MCF 10A (cell line): ENCODE measurements around the gene MTA2. TPM values are rescaled to one million over a fixed set of nuclear protein-coding genes. Genes with fewer than 3 reads are reported as not detected.
A peak's percentile ranks its signal among the peaks of the same experiment; 100 is the strongest.

Experiments used
- BruUV-seq: library from RNA; stranded (reverse); fragments of 400-500 nt; replicated peaks from 2 replicates; lab custom pipeline; 2021; lab: Mats Ljungman, UMichigan
- CTCF ChIA-PET: fragments of 300-600 bp; sonication (Branson Sonifier 250); formaldehyde crosslinking; extraction: SDS; loops from one replicate; lab custom pipeline; 2021; ENCODE audit warnings: antibody characterized with exemption, inconsistent platforms; lab: Yijun Ruan, JAX
- POLR2A ChIA-PET: fragments of 300-600, 350-650 bp; sonication (Branson Sonifier 250); formaldehyde crosslinking; extraction: SDS; loops from one replicate; lab custom pipeline; 2020; ENCODE audit warnings: antibody characterized with exemption, inconsistent platforms; lab: Yijun Ruan, JAX
- DNase-seq: peaks from one replicate; pipeline ENCODE4 v3.0.0-alpha.2; 2018; ENCODE audit not compliant: unreplicated experiment
- H3K27ac Mint-ChIP-seq: one replicate; pipeline ENCODE4 v1.8.0; 2022; ENCODE audit warnings: mild to moderate bottlenecking, low read depth, mixed read lengths; ENCODE audit not compliant: unreplicated experiment
- H3K27me3 Mint-ChIP-seq: one replicate; pipeline ENCODE4 v1.8.0; 2022; ENCODE audit warnings: mixed read lengths; ENCODE audit not compliant: insufficient read depth, unreplicated experiment
- H3K36me3 Mint-ChIP-seq: one replicate; pipeline ENCODE4 v1.8.0; 2022; ENCODE audit warnings: mild to moderate bottlenecking, moderate library complexity, mixed read lengths; ENCODE audit not compliant: insufficient read depth, unreplicated experiment
- H3K4me1 Mint-ChIP-seq: one replicate; pipeline ENCODE4 v1.8.0; 2022; ENCODE audit warnings: mixed read lengths; ENCODE audit not compliant: insufficient read depth, unreplicated experiment
- H3K4me3 Mint-ChIP-seq: one replicate; pipeline ENCODE4 v1.8.0; 2022; ENCODE audit warnings: mild to moderate bottlenecking, moderate library complexity, mixed read lengths; ENCODE audit not compliant: unreplicated experiment
- H3K9me3 Mint-ChIP-seq: one replicate; pipeline ENCODE4 v1.8.0; 2022; ENCODE audit warnings: mixed read lengths; ENCODE audit not compliant: unreplicated experiment
- CTCF ChIP-seq: fragments of 200-600 bp; IDR thresholded peaks from one replicate; pipeline ENCODE4 v1.8.0; 2022; ENCODE audit warnings: antibody characterized with exemption, mild to moderate bottlenecking; ENCODE audit not compliant: unreplicated experiment
- intact Hi-C: fragments of 100-400 bp; cut with micrococcal nuclease; formaldehyde crosslinking; loops from 2 replicates; pipeline ENCODE4 v1.14.1; 2022
- total RNA-seq: library from RNA; stranded (reverse); gene quantifications from 2 replicates; pipeline ENCODE4 v1.2.3, GENCODE V29; 2022

Gene MTA2
- total RNA-seq, 1 experiment from 2014 or later: 176 TPM

- intact Hi-C loops: loop anchor here (5.0 kb wide), 1 partner anchor 34 kb away; the partner anchor contains the start of genes EML3 and ROM1
- peak; percentile 99 for DNase-seq
- TSS peak; percentile 48 for BruUV-seq
- ChIA-PET POLR2A (interaction anchor here (0.6 to 7.1 kb wide), 28 partner anchors 8 to 667 kb away, joined by 3 to 98 read pairs (median 4); partner anchors contain the start of genes AHNAK, B3GAT3, C11orf98 and CSKMT), CTCF (interaction anchor here (0.9 to 1.5 kb wide), 3 partner anchors 9 to 252 kb away, joined by 3 to 8 read pairs (median 3); no protein-coding TSS in a partner anchor)
- Mint-ChIP-seq H3K36me3 (peaks cover 51% of the 10 kb centered on the region), H3K9me3 (no peaks in the 10 kb centered on the region), H3K4me1 (no peaks in the 10 kb centered on the region), H3K27ac (peak within 1 kb of the TSS; percentile 92), H3K4me3 (peak within 1 kb of the TSS; percentile 95), H3K27me3 (no peaks in the 10 kb centered on the region)
- no peak for TF ChIP-seq CTCF
Observed at GRCh38 chr11:62645946-62646824, 44.5 kb upstream of the MTA2 start, which contains the start of gene GANAB. GANAB (minus strand) TSS chr11:62646613; CDS start chr11:62646599, 14 bp downstream.

GRCh38 chr11:62645671-62645945, 43.9 kb upstream of the MTA2 start:
- H3K27ac Mint-ChIP-seq: peak overlapping the region; percentile 92
- TF ChIP-seq CTCF: no peak
- H3K9me3 Mint-ChIP-seq: no peaks in the 10 kb centered on the region
- ChIA-PET CTCF (interaction anchor here (1.0 to 1.5 kb wide), 2 partner anchors 45 to 251 kb away, joined by 3 to 8 read pairs; no protein-coding TSS in a partner anchor), POLR2A (interaction anchor here (0.6 to 7.1 kb wide), 21 partner anchors 10 to 236 kb away, joined by 3 to 98 read pairs (median 8); partner anchors contain the start of genes AHNAK, B3GAT3, C11orf98 and CSKMT)
- intact Hi-C loops: loop anchor here (5.0 kb wide), 1 partner anchor 33 kb away; the partner anchor contains the start of genes EML3 and ROM1
- no TSS peak for BruUV-seq
- peaks cover 46% of the 10 kb centered on the region for H3K36me3 Mint-ChIP-seq
- H3K4me1 Mint-ChIP-seq: no peaks in the 10 kb centered on the region
- DNase-seq: peak; percentile 5
- H3K4me3 Mint-ChIP-seq: peak overlapping the region; percentile 95
- H3K27me3 Mint-ChIP-seq: no peaks in the 10 kb centered on the region

GRCh38 chr11:62644220-62644619, 42.6 kb upstream of the MTA2 start:
- Mint-ChIP-seq H3K4me1 (no peaks in the 10 kb centered on the region), H3K27me3 (no peaks in the 10 kb centered on the region), H3K4me3 (peak overlapping the region; percentile 95), H3K36me3 (peaks cover 48% of the 10 kb centered on the region), H3K9me3 (no peaks in the 10 kb centered on the region), H3K27ac (no peak overlapping the region)
- no TSS peak for BruUV-seq
- CTCF ChIA-PET: interaction anchor here (0.6 to 1.0 kb wide), 4 partner anchors 14 to 54 kb away, joined by 3 to 4 read pairs (median 3); no protein-coding TSS in a partner anchor
- intact Hi-C loops: no loop called here
- POLR2A ChIA-PET: interaction anchor here (0.6 to 6.5 kb wide), 12 partner anchors 9 to 1768 kb away, joined by 3 to 95 read pairs (median 4); partner anchors contain the start of genes B3GAT3, HNRNPUL2, INTS5 and LBHD1
- TF ChIP-seq CTCF: no peak
- no peak for DNase-seq

GRCh38 chr11:62632492-62632891, 30.8 kb upstream of the MTA2 start:
- no TSS peak for BruUV-seq
- H3K4me1 Mint-ChIP-seq: no peaks in the 10 kb centered on the region
- intact Hi-C loops: no loop called here
- POLR2A ChIA-PET: interaction anchor here (1.5 kb wide), 1 partner anchor 33 kb away, joined by 3 read pairs; no protein-coding TSS in a partner anchor
- H3K36me3 Mint-ChIP-seq: peaks cover 94% of the 10 kb centered on the region
- CTCF ChIA-PET: no interaction called here
- DNase-seq: no peak
- no peak for TF ChIP-seq CTCF
- H3K4me3 Mint-ChIP-seq: no peak overlapping the region
- no peaks in the 10 kb centered on the region for H3K9me3 Mint-ChIP-seq
- H3K27me3 Mint-ChIP-seq: no peaks in the 10 kb centered on the region
- H3K27ac Mint-ChIP-seq: peak overlapping the region; percentile 82
